ENCODE results near the gene STARD3NL.
A peak's percentile ranks its signal among the peaks of the same experiment; 100 is the strongest.
"Not testable (repeated sequence)": the region's sequence is repeated elsewhere in the genome, so short reads cannot be mapped to it uniquely, and the experiment has no call there.

STARD3NL gene

DNA sequence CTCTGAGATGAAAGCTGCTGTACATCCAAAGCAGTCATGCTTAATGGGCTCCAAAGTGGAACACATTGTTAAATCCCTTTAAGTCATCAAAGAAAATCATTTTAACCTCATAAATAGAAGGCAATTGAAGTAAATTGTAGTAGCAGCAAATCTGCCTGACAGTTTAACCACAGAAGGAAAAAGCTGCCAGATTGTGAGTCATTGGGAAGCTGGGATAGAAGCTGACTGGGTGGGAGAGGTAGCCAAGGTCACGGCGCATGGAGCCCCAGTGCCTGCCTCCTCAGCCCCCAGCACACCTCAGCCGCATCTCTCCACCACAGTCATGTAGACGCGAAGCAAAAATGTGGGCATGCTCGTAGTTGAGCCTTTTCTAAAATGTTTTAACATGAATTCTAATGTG lies 51.3 kb downstream of the STARD3NL start:
- DNase-seq (ENCODE audit: low spot score) = no peak
- TF ChIP-seq, protein P1, sequence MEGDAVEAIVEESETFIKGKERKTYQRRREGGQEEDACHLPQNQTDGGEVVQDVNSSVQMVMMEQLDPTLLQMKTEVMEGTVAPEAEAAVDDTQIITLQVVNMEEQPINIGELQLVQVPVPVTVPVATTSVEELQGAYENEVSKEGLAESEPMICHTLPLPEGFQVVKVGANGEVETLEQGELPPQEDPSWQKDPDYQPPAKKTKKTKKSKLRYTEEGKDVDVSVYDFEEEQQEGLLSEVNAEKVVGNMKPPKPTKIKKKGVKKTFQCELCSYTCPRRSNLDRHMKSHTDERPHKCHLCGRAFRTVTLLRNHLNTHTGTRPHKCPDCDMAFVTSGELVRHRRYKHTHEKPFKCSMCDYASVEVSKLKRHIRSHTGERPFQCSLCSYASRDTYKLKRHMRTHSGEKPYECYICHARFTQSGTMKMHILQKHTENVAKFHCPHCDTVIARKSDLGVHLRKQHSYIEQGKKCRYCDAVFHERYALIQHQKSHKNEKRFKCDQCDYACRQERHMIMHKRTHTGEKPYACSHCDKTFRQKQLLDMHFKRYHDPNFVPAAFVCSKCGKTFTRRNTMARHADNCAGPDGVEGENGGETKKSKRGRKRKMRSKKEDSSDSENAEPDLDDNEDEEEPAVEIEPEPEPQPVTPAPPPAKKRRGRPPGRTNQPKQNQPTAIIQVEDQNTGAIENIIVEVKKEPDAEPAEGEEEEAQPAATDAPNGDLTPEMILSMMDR (IDR thresholded peaks at IDR 0.05; ENCODE audit: extremely low read depth, insufficient read depth, missing control alignments) = no peak
- in situ Hi-C loops (cut with MboI; ENCODE audit: low pct_unique_long_range_greater_than_20kb, low sequenced_read_pairs, unreplicated experiment) = loop anchor here (10.0 kb wide), 2 partner anchors 95 to 325 kb away; no protein-coding TSS in a partner anchor

DNA sequence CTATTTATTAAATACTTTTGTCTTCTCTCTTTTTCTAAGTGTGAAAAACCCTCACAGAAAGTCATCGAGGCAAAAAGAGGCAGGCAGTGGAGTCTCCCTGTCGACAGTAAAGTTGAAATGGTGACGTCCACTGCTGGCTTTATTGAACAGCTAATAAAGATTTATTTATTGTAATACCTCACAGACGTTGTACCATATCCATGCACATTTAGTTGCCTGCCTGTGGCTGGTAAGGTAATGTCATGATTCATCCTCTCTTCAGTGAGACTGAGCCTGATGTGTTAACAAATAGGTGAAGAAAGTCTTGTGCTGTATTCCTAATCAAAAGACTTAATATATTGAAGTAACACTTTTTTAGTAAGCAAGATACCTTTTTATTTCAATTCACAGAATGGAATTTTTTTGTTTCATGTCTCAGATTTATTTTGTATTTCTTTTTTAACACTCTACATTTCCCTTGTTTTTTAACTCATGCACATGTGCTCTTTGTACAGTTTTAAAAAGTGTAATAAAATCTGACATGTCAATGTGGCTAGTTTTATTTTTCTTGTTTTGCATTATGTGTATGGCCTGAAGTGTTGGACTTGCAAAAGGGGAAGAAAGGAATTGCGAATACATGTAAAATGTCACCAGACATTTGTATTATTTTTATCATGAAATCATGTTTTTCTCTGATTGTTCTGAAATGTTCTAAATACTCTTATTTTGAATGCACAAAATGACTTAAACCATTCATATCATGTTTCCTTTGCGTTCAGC lies 52.0 kb downstream of the STARD3NL start:
- no peak for DNase-seq (ENCODE audit: low spot score)
- TF ChIP-seq, protein P1 (IDR thresholded peaks at IDR 0.05; ENCODE audit: extremely low read depth, insufficient read depth, missing control alignments) = no peak
- in situ Hi-C loops (cut with MboI; ENCODE audit: low pct_unique_long_range_greater_than_20kb, low sequenced_read_pairs, unreplicated experiment) = loop anchor here (10.0 kb wide), 2 partner anchors 95 to 325 kb away; no protein-coding TSS in a partner anchor

DNA sequence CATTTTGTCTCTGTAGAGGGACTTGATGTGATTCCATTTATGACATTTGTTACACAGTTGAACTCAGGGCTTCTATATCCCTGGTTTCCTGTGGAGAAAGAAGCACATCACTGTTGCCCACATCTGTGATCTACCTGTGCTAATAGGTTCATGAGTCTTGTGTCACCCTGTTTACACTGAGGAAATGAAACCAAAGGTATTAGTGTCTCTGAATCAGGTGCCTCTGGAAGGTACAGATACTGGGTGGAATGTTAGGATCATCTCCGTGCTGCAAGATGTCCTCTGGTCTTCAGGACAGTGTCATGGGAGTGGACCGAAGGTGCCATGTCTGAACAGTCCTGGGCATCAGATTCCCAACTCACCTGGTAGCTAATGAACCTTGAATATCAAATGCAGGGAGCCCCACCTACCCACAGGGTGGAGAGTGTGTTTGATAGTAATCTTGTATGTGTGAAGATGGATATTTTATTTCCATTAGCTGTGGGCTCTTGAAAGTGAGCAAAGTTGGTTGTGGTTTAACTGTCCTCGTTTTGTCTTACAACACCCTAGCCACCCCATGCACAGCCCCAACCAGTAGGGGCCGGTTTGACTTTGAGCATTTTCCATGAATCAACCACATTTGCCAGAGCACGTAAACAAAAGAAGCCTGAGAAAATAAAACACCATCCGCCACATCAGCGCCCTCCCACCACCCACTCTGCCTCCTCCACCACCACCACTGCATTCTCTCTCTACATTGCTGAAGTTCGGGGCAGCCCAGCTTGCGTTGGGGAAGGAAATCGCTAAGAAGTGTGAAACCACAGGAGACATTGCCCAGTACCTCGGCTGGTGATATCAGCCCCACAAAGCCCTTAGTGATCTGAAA lies 54.7 kb downstream of the STARD3NL start:
- TF ChIP-seq, protein P1 (IDR thresholded peaks at IDR 0.05; ENCODE audit: extremely low read depth, insufficient read depth, missing control alignments) = peak; percentile 35
- DNase-seq (ENCODE audit: low spot score) = peak; percentile 39
- in situ Hi-C loops (cut with MboI; ENCODE audit: low pct_unique_long_range_greater_than_20kb, low sequenced_read_pairs, unreplicated experiment) = no loop called here

DNA sequence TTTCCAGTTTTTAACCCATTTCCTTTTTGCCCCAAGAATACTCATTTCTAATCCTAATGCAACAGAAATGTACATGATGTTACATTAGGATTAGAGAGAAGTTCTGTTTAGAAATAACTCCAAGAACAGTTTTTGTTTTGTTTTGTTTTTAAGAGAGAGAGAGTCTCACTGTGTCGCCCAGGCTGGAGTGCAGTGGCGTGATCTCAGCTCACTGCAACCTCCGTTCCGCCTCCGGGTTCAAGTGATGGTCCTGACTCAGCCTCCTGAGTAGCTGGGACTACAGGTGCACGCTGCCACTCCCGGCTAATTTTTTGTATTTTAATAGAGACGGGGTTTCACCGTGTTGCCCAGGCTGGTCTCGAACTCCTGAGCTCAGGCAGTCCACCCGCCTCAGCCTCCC lies 56.7 kb downstream of the STARD3NL start:
- in situ Hi-C loops (cut with MboI; ENCODE audit: low pct_unique_long_range_greater_than_20kb, low sequenced_read_pairs, unreplicated experiment); DNase-seq (ENCODE audit: low spot score): not testable (repeated sequence)

DNA sequence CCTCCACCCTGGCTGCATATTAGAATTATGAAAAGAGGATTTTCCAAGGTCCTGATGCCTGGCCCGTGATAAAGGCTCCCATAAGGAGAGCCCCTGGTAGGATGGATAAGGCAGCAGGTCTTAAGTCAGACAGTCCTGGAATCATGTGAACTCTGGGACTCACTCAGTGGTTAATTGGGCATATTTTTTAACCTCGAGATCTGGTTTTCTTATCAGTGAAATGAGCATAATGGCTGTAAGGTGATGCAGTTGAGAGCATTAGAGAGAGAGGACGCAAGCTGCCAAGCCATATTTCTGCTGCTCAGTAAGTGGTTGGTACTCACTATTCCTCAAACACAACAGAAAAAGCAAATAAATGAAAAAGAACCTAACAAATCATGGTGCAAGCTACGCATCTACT lies 57.6 kb downstream of the STARD3NL start:
- in situ Hi-C loops (cut with MboI; ENCODE audit: low pct_unique_long_range_greater_than_20kb, low sequenced_read_pairs, unreplicated experiment) = no loop called here
- no peak for DNase-seq (ENCODE audit: low spot score)
- TF ChIP-seq, protein P1 (IDR thresholded peaks at IDR 0.05; ENCODE audit: extremely low read depth, insufficient read depth, missing control alignments) = no peak

DNA sequence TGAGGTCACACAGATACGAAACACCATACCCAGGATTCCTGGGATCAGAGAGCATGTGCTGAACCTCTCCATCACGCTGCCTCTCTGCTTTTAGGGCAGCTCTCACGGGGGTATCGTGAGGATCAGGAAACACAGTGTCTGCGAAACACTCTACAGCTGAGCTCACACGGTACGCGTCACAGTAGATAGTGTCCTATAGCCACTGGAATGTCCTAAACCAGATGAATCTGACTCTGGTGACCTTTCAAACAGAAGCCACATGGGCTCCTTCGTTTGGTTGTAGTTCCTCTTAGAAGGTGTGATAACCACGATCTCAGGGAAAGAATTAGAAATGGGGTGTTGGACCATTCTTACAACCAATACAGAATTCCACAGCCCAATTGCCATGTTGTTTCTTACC lies 61.1 kb downstream of the STARD3NL start:
- DNase-seq (ENCODE audit: low spot score); in situ Hi-C loops (cut with MboI; ENCODE audit: low pct_unique_long_range_greater_than_20kb, low sequenced_read_pairs, unreplicated experiment): not testable (repeated sequence)

DNA sequence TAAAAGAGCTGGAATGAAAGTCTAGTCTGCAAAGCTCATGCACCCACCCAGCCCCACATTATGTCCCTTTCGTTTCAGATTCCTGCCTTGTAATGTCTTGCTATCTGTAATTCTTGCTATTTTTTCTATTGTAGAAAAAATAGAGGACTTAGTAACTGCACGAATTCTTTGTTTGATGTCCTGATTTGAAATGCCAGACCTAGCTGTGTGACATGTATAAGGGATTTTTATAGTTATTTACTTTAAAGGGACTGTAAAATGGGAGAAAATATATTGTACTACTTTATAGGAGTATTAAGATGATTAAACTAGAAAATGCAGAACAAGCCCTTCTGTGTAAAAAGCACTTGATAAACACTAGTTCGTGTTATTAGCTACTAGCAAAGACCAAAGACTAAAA lies 63.0 kb downstream of the STARD3NL start:
- TF ChIP-seq, protein P1 (IDR thresholded peaks at IDR 0.05; ENCODE audit: extremely low read depth, insufficient read depth, missing control alignments) = no peak
- in situ Hi-C loops (cut with MboI; ENCODE audit: low pct_unique_long_range_greater_than_20kb, low sequenced_read_pairs, unreplicated experiment) = no loop called here
- no peak for DNase-seq (ENCODE audit: low spot score)
